Naive thymus-derived CD8-positive, alpha-beta T cell (primary cell): ENCODE measurements around the gene ADGRD1. TPM values are rescaled to one million over a fixed set of nuclear protein-coding genes. Genes with fewer than 3 reads are reported as not detected.
"Not testable (repeated sequence)": the region's sequence is repeated elsewhere in the genome, so short reads cannot be mapped to it uniquely, and the experiment has no call there.

Source experiments
- ATAC-seq, 2 donors: fragments of 150-1000 bp; cut with Tn5 transposase in 1 of 2; sonication (Bioruptor Pico), chemical (Tn5 transposase) in 1 of 2; 1 replicate in 1 of 2; 2 replicates in 1 of 2; pipeline ENCODE4 v1.10.0; 2021; ENCODE audit warnings: mild to moderate bottlenecking in 2 of 2, moderate library complexity in 2 of 2
- POLR2A ChIA-PET: fragments of 350-600 bp; sonication (Branson Sonifier 250); formaldehyde crosslinking; loops from one replicate; lab custom pipeline; 2021; ENCODE audit warnings: antibody characterized with exemption; lab: Charles Lee
- DNase-seq, 10 donors: peaks; one replicate each; pipeline versions ENCODE4 v3.0.0 to v3.0.0-alpha.2; 2020 to 2022
- H3K27ac Mint-ChIP-seq, 10 donors: one replicate each; pipeline ENCODE4 v1.8.0; 2020 to 2022; ENCODE audit warnings: mild to moderate bottlenecking in 10 of 10, mixed read lengths in 10 of 10, moderate library complexity in 4 of 10, inconsistent platforms in 1 of 10
- H3K27me3 Mint-ChIP-seq, 5 donors: one replicate each; pipeline ENCODE4 v1.8.0; 2021 to 2022; ENCODE audit warnings: mixed read lengths in 5 of 5
- H3K36me3 Mint-ChIP-seq, 3 donors: one replicate each; pipeline ENCODE4 v1.8.0; 2020 to 2022; ENCODE audit warnings: mixed read lengths in 3 of 3, mild to moderate bottlenecking in 2 of 3, inconsistent platforms in 1 of 3
- H3K4me1 Mint-ChIP-seq, 4 donors: one replicate each; pipeline ENCODE4 v1.8.0; 2021 to 2022; ENCODE audit warnings: mixed read lengths in 4 of 4
- H3K4me3 Mint-ChIP-seq, 10 donors: one replicate each; pipeline ENCODE4 v1.8.0; 2020 to 2022; ENCODE audit warnings: mild to moderate bottlenecking in 10 of 10, mixed read lengths in 10 of 10, moderate library complexity in 6 of 10, inconsistent platforms in 1 of 10
- H3K9me3 Mint-ChIP-seq, 9 donors: one replicate each; pipeline ENCODE4 v1.8.0; 2020 to 2022; ENCODE audit warnings: mixed read lengths in 9 of 9, mild to moderate bottlenecking in 3 of 9, inconsistent platforms in 1 of 9, moderate library complexity in 1 of 9
- polyA plus RNA-seq, 3 donors: library from polyadenylated mRNA; unstranded; fragments of 300-500 nt; fragmentation: Illumina TruSeq; gene quantifications; one replicate each; pipeline ENCODE4 v1.2.3, GENCODE V29; 2021
- total RNA-seq, 8 experiments: library from RNA in 2 of 8; stranded (reverse) in 2 of 8; gene quantifications; one replicate each; pipeline ENCODE4 v1.2.3 and lab custom pipeline; 2021 to 2026

ADGRD1 gene
- total and polyA plus RNA-seq, 5 experiments from 2014 or later, result 0.20 to 0.36 (median 0.34) TPM; not detected in 2

DNA sequence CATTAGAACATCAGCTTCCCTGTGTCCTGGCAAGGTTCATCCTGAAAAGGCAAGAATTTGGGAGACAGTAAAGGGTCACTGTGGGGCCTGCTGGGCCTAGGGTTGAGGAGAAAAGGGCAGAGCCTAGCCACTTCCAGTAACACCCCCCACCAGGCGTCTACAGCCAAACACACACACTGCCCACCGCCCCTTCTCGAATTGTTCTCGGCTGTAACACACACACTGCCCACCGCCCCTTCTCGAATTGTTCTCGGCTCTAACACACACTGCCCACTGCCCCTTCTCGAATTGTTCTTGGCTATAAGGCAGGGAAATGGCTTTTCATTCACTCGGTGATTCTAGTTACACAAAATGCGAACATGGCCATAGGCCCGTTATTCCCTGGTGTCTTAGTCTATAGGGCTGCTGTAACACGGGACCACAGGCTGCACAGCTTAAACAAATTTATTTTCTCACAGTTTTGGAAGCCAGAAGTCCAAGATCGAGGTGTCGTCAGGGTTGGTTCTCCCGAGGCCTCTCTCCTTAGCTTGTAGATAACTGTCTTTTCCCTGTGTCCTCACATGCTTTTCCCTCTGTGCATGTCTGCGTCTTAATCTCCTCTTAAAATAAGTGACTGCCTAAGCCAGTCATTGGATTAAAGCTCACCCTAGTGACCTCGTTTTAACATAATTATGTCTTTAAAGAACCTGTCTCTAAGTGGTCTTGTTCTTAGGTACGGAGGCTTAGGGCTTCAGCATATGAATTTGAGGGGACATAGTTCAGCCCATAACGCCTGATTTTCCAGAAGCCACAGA is 171.0 kb downstream of the ADGRD1 start:
- Mint-ChIP-seq H3K4me1 (no peaks in the 10 kb centered on the region), H3K27me3 (no peaks in the 10 kb centered on the region), H3K27ac (no peak overlapping the region), H3K9me3 (no peaks in the 10 kb centered on the region), H3K36me3 (no peaks in the 10 kb centered on the region), H3K4me3 (no peak overlapping the region)
- peak in 1 of 10 donors; percentile 1 for DNase-seq
- POLR2A ChIA-PET, result no interaction called here
- no peak for ATAC-seq

DNA sequence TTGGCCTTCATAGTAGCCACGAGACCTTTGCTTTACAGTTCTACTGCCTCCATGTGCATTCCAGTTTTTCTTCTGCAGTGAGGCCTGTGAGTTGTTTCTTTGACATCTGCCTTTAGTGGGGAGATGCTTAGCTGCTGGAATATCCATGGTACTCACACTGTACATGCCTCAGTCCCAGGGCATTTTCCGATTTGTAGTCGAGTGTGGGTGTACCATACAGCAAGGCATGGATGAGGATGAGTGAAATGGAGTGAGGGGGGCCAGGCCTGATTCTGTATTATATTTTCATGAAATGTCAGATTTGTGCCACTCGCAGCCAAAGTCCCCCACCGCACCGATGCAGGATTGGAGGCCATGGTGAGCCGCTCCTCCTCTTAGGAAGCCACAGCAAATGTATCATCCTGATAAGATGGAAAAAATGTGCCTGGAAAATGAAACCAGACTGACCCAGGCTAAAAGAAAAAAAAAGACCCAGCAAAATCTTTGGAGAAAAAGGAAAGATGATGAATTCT is 173.0 kb downstream of the ADGRD1 start:
- ATAC-seq (no peak), DNase-seq (peak in 1 of 10 donors; percentile 14)
- H3K9me3 Mint-ChIP-seq, result no peaks in the 10 kb centered on the region
- POLR2A ChIA-PET, result no interaction called here
- no peak overlapping the region for H3K27ac Mint-ChIP-seq
- no peak overlapping the region for H3K4me3 Mint-ChIP-seq
- H3K36me3 Mint-ChIP-seq, result no peaks in the 10 kb centered on the region
- H3K27me3 Mint-ChIP-seq, result no peaks in the 10 kb centered on the region
- no peaks in the 10 kb centered on the region for H3K4me1 Mint-ChIP-seq

DNA sequence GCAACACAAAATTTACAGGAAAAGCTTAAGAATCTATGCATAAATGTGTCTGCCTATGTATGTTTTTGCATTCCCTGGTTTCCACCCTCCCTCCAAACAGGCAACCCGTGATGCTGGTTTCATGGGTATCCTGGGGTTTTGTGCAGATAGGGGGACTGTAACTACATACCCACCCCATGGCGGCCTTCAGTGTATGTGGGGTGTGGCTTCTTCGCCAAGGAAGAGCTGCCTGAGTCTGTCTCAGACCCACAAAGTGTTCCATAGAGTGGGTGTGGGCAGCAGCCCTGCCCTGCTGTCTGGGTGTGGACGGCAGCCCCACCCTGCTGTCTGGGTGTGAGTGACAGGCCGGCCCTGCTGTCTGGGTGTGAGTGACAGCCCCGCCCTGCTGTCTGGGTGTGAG is 174.8 kb downstream of the ADGRD1 start:
- Mint-ChIP-seq H3K36me3 (no peaks in the 10 kb centered on the region), H3K27me3 (no peaks in the 10 kb centered on the region), H3K4me3 (no peak overlapping the region), H3K27ac (no peak overlapping the region), H3K9me3 (no peaks in the 10 kb centered on the region), H3K4me1 (no peaks in the 10 kb centered on the region)
- DNase-seq (peak in 2 of 10 donors; percentile 1 to 62), ATAC-seq (no peak)
- POLR2A ChIA-PET, result no interaction called here

DNA sequence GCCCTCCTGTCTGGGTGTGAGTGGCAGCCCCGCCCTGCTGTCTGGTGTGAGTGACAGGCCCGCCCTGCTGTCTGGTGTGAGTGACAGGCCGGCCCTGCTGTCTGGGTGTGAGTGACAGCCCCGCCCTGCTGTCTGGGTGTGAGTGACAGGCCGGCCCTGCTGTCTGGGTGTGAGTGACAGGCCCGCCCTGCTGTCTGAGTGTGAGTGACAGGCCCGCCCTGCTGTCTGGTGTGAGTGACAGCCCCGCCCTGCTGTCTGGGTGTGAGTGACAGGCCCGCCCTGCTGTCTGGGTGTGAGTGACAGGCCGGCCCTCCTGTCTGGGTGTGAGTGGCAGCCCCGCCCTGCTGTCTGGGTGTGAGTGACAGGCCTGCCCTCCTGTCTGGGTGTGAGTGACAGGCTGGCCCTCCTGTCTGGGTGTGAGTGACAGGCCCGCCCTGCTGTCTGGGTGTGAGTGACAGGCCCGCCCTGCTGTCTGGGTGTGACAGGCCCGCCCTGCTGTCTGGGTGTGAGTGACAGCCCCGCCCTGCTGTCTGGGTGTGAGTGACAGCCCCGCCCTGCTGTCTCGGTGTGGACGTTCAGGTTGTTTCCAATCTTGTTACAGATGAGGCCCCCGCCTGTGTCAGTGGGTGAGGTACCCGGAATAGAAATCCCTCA is 175.4 kb downstream of the ADGRD1 start:
- H3K4me1 Mint-ChIP-seq, H3K4me3 Mint-ChIP-seq, POLR2A ChIA-PET, ATAC-seq, H3K27me3 Mint-ChIP-seq, H3K36me3 Mint-ChIP-seq, H3K9me3 Mint-ChIP-seq: not testable (repeated sequence)
- H3K27ac Mint-ChIP-seq, result peak overlapping the region in 1 of 10 donors; percentile 65
- peak in 2 of 10 donors; percentile 5 to 36 for DNase-seq

DNA sequence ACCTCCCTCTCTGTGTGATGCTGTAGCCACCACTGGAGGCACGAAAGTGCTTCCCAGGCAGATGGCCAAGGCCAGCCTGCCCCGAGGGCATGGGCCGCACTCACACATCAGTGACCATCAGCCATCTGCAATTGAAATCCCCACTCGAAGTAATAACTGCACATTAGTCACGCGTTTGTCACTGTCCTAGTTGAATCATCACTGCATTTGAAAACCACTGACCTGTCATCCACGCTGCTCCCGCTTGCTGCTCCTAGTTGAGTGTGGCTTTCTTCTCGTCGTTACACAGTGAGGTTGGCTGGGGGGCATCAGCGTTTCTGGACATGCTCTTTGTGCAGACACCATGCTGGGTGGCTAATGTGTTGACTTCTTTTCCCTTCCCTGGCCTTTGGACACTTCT is 176.1 kb downstream of the ADGRD1 start:
- H3K36me3 Mint-ChIP-seq, result no peaks in the 10 kb centered on the region
- no peak overlapping the region for H3K4me3 Mint-ChIP-seq
- H3K27ac Mint-ChIP-seq, result peak overlapping the region in 2 of 10 donors; percentile 41 to 52
- H3K27me3 Mint-ChIP-seq, result no peaks in the 10 kb centered on the region
- ATAC-seq (no peak), DNase-seq (peak in 2 of 10 donors; percentile 3 to 38)
- H3K9me3 Mint-ChIP-seq, result no peaks in the 10 kb centered on the region
- no peaks in the 10 kb centered on the region for H3K4me1 Mint-ChIP-seq
- POLR2A ChIA-PET, result no interaction called here

DNA sequence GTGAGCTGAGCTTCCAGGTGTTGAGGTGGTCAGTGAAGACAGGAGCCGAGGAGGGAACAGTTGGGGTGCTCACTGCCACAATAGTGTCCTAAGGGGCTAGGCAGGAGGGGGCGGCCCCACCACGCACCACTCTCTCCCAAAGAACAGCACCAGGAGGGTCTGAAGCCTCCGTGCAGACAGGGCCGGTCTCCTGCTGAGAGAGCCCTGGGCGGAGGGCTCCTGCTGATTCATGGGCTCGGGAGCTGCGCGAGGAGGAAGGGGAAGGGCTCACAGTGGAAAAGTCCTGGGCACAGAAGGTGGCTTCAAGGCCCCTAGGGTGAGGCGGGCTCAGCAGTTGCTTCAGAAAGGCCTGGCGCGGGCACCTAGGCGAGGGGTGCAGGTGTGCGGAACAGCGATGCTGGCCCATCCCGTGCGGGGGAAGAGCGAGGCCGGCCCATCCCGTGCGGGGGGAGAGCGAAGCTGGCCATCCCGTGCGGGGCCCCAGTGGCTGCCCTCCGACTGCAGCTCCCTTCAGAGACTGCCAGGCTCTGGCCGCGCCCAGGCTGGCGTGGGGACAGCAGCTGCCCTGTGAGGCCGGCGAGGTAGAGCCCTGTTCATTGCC is 176.7 kb downstream of the ADGRD1 start:
- DNase-seq, result peak in 2 of 10 donors; percentile 15 to 60
- H3K27me3 Mint-ChIP-seq, result no peaks in the 10 kb centered on the region
- no peak for ATAC-seq
- H3K27ac Mint-ChIP-seq, result no peak overlapping the region
- H3K4me3 Mint-ChIP-seq, result no peak overlapping the region
- no peaks in the 10 kb centered on the region for H3K36me3 Mint-ChIP-seq
- no peaks in the 10 kb centered on the region for H3K4me1 Mint-ChIP-seq
- POLR2A ChIA-PET, result no interaction called here
- H3K9me3 Mint-ChIP-seq, result no peaks in the 10 kb centered on the region

DNA sequence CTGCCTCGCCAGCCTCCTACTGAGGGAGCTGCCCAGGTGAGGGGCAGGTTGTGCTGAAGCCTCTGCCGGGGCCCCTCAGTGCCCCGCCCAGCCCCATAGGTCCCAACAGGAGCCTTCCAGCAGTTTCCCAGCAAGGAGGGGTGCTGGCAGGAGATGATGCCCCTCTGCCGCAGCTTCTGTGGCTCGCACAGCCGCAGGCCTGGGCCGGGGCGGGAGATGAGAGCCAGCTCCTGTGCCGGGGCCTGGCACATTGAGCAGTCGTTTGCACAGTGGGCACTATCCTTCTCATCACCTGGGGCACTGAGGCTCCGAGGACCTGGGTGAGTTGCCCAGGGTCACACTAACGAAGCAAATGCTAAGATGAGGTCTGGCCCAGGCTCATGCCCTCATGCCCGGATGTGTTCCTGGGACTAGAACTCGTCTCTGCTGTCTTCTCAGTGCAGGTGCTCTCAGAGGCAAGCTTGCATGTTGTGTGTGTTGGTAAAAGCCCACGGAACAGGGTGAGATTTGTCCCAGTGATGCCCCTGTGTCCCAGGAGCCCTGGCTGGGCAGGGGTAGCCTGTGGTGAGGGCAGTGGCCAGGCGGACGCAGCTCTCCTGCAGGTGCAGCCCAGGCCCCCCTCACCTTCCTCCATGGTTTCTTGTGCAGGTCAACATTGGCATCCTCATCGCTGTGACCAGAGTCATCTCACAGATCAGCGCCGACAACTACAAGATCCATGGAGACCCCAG is 177.5 kb downstream of the ADGRD1 start:
- no peaks in the 10 kb centered on the region for H3K9me3 Mint-ChIP-seq
- ATAC-seq (no peak), DNase-seq (peak in 2 of 10 donors; percentile 11 to 46)
- no peaks in the 10 kb centered on the region for H3K27me3 Mint-ChIP-seq
- no peak overlapping the region for H3K4me3 Mint-ChIP-seq
- no peaks in the 10 kb centered on the region for H3K36me3 Mint-ChIP-seq
- H3K4me1 Mint-ChIP-seq, result no peaks in the 10 kb centered on the region
- H3K27ac Mint-ChIP-seq, result no peak overlapping the region
- POLR2A ChIA-PET, result no interaction called here

DNA sequence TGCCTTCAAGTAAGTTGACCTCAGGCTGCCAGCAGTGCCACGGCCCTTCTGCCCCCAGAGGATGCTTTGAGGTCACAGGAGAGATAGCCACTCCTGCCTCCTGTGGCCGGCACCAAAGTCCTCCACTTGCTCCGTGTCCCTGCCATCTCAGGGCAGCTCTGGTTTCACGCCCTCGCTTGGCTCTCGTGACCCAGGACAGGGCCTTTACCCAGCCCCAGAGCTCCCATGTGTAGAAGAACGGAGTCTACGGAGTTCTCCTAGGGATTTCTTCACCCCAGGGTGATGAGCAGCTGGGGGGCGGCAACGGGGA is 178.1 kb downstream of the ADGRD1 start:
- Mint-ChIP-seq H3K4me1 (no peaks in the 10 kb centered on the region), H3K27me3 (no peaks in the 10 kb centered on the region), H3K27ac (peak overlapping the region in 1 of 10 donors; percentile 45), H3K36me3 (no peaks in the 10 kb centered on the region), H3K4me3 (no peak overlapping the region), H3K9me3 (no peaks in the 10 kb centered on the region)
- ATAC-seq (no peak), DNase-seq (peak in 1 of 10 donors; percentile 48)
- POLR2A ChIA-PET, result interaction anchor here (0.9 kb wide), 1 partner anchor 26 kb away, joined by 3 read pairs; no protein-coding TSS in a partner anchor

DNA sequence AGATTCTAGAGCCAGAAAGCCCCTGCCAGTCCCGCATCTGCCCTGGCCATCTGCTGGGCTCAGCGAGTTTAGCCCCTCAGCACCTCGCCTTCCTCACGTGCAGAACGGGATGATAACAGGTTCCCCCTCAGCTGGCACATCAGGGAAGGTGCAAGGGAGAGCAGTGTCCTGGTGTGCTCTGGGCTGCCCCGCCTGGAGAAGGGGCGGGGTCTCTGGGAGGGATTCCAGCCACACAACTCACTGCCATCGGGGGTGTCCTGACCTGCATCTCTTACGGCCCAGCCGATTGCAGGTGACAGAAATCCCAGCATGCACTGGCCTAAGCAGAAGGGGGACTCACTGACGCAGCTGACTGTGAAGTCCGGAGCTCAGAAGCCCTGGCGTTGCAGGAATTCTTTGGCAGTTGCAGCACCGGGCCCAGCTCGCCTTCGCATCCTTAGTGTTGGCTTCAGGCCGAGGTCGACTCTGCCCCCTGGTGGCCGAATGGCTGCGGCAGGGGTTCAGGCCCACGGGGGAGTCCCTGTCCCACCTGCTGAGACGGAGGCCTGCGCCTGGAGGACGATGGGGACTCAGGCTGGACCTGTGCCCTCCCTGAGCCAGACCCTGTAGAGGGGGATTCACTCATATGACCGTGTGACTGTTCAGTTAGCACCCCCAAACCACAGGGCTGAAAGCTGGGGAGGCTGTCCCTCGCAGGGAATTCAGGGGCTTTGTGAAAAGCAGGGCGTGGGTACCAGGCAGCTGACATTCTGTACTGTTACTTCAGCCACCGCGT is 178.6 kb downstream of the ADGRD1 start:
- Mint-ChIP-seq H3K4me1 (no peaks in the 10 kb centered on the region), H3K36me3 (no peaks in the 10 kb centered on the region)
- DNase-seq, result peak; percentile 57 to 85 (median 72)

DNA sequence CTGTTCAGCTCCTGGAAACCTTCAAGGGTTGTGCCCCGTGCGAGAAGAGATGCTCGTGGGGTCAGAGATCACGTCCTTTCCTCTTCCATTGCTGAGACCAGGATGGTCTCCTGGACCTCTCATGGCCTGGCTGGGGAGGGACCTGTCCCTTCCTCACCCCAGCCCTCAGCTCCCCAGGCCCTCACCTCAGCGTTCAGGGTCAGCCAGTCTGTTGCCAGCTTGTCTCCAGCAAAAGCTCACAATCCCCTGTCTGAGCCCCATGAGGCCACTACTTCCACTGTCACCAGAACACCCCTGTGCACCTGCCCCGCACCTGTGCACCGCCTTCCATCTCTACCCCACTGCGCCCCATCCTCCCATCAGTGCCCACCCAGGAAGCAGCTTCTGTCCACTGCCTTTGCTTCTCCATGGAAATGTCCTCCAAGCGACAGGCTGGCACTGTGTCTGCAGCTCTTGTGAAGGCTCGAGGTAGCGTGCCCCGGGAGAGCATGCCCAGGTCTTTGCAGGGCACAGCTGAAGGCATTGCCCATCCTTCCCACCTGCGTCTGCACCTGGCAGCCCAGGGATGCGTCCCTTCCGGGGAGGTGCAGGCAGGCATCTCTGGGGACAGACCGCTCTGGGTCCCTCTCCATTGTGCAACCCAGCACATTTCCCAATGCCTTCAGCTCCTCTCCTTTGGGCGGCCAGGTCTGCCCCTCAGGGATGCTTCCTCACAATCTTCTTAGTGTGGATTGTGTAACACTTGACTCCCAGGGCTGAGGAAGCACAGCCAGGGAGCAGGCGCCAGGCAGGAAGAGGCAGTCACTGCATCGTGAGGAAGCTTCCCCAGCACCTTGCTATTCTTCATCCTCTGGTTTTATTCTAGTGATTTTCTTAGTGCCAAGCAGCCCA is 179.6 kb downstream of the ADGRD1 start:
- H3K4me1 Mint-ChIP-seq, result peaks cover 0 to 3% (median 0%) of the 10 kb centered on the region in 4 donors
- no peaks in the 10 kb centered on the region for H3K9me3 Mint-ChIP-seq
- H3K4me3 Mint-ChIP-seq, result no peak overlapping the region
- POLR2A ChIA-PET, result no interaction called here
- no peak overlapping the region for H3K27ac Mint-ChIP-seq
- H3K36me3 Mint-ChIP-seq, result no peaks in the 10 kb centered on the region
- peaks cover 0 to 3% (median 0%) of the 10 kb centered on the region in 5 donors for H3K27me3 Mint-ChIP-seq
- DNase-seq, result peak in 2 of 10 donors; percentile 11 to 52
- ATAC-seq, result no peak

More for the DNA sequence above, 178.6 kb downstream of the ADGRD1 start:
- Mint-ChIP-seq H3K27me3 (no peaks in the 10 kb centered on the region), H3K4me3 (peak overlapping the region in 1 of 10 donors; percentile 19), H3K27ac (peak overlapping the region in 1 of 10 donors; percentile 45), H3K9me3 (no peaks in the 10 kb centered on the region)
- ATAC-seq, result peak; percentile 73 to 86
- POLR2A ChIA-PET, result interaction anchor here (0.9 kb wide), 1 partner anchor 27 kb away, joined by 3 read pairs; no protein-coding TSS in a partner anchor

DNA sequence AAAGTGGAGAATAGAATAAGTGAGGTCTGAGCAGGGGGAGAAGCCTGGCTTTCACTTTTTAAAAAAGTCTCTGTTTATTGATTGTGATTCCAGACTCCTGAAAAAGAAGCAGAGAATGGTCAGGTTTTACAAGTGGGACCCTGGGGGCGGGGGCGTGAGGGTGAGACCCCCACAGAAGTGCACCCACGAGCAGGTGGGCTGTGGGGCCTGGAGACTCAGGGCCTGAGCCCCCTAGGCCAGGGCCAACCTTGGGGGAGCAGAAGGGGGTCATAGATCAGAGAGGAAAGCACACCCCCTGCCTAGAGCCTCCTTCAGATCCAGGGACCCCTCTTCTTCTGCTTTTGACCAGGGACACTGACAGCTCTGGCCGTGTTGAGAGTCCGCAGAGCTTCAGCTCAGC is 180.3 kb downstream of the ADGRD1 start:
- Mint-ChIP-seq H3K4me3 (no peak overlapping the region), H3K27ac (no peak overlapping the region), H3K4me1 (peaks cover 0 to 3% (median 0%) of the 10 kb centered on the region in 4 donors), H3K27me3 (peaks cover 0 to 3% (median 0%) of the 10 kb centered on the region in 5 donors), H3K9me3 (no peaks in the 10 kb centered on the region), H3K36me3 (no peaks in the 10 kb centered on the region)
- ATAC-seq (no peak), DNase-seq (peak in 1 of 10 donors; percentile 15)
- POLR2A ChIA-PET, result no interaction called here
